ENCODE measurements around the gene ZCCHC9. TPM values are rescaled to one million over a fixed set of nuclear protein-coding genes. Genes with fewer than 3 reads are reported as not detected.

ZCCHC9 gene
- total and polyA plus RNA-seq, 2 donors (not counting 1 experiment from before 2014, with no cell fraction given), result 8.8 to 23.0 TPM

GRCh38 chr5:81313686-81314085 lies 12.3 kb downstream of the ZCCHC9 start:
- ChIA-PET POLR2A (no interaction called here), CTCF (no interaction called here)
- Histone ChIP-seq H3K4me1 (ENCODE audit: control insufficient read depth in 2 of 2, insufficient read depth in 2 of 2, low read length in 2 of 2) (no peaks in the 10 kb centered on the region), H3K27ac (ENCODE audit: low read length in 2 of 2) (no peak overlapping the region), H2AFZ (ENCODE audit: insufficient read depth, low read depth, low read length, poor library complexity, severe bottlenecking) (no peak overlapping the region), H4K20me1 (ENCODE audit: control insufficient read depth, insufficient read depth, low read length, poor library complexity, severe bottlenecking) (no peaks in the 10 kb centered on the region), H3K4me3 (ENCODE audit: control extremely low read depth in 1 of 5, extremely low read depth in 1 of 5, insufficient read depth in 1 of 5, low read depth in 2 of 5, low read length in 4 of 5) (no peak overlapping the region), H3K79me2 (ENCODE audit: control insufficient read depth, insufficient read depth, low read length) (no peaks in the 10 kb centered on the region), H3K9me3 (ENCODE audit: control extremely low read depth in 1 of 3, control insufficient read depth in 2 of 3, insufficient read depth in 1 of 3, low read length in 2 of 3) (no peaks in the 10 kb centered on the region), H3K27me3 (replicated peaks in 1 of 4; ENCODE audit: control extremely low read depth in 1 of 4, control insufficient read depth in 3 of 4, insufficient read depth in 4 of 4, low read length in 3 of 4) (no peaks in the 10 kb centered on the region), H3K9ac (ENCODE audit: low read length) (no peak overlapping the region), H3K4me2 (replicated peaks; ENCODE audit: low read depth, low read length, poor library complexity, severe bottlenecking) (no peak overlapping the region), H3K36me3 (replicated peaks in 1 of 2; ENCODE audit: control extremely low read depth in 1 of 2, control insufficient read depth in 1 of 2, extremely low read depth in 1 of 2, insufficient read depth in 2 of 2, low read length in 1 of 2) (peaks cover 9 to 14% of the 10 kb centered on the region in 2 experiments)
- intact Hi-C loops (cut with micrococcal nuclease), result no loop called here
- TF ChIP-seq, protein P1, sequence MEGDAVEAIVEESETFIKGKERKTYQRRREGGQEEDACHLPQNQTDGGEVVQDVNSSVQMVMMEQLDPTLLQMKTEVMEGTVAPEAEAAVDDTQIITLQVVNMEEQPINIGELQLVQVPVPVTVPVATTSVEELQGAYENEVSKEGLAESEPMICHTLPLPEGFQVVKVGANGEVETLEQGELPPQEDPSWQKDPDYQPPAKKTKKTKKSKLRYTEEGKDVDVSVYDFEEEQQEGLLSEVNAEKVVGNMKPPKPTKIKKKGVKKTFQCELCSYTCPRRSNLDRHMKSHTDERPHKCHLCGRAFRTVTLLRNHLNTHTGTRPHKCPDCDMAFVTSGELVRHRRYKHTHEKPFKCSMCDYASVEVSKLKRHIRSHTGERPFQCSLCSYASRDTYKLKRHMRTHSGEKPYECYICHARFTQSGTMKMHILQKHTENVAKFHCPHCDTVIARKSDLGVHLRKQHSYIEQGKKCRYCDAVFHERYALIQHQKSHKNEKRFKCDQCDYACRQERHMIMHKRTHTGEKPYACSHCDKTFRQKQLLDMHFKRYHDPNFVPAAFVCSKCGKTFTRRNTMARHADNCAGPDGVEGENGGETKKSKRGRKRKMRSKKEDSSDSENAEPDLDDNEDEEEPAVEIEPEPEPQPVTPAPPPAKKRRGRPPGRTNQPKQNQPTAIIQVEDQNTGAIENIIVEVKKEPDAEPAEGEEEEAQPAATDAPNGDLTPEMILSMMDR (IDR thresholded peaks at IDR 0.05), result no peak
- TF ChIP-seq EZH2 (IDR thresholded peaks at IDR 0.05; ENCODE audit: borderline replicate concordance, insufficient read depth, low read depth, low read length, poor library complexity, severe bottlenecking), result no peak
- H3K4me3 Mint-ChIP-seq, result no peak overlapping the region
- no CpG with 5 or more reads among the region's 3 CpGs for WGBS (ENCODE audit: insufficient coverage)
- DNase-seq (no peak), ATAC-seq (ENCODE audit: low read depth) (no peak)
- H3K27me3 Mint-ChIP-seq, result no peaks in the 10 kb centered on the region
- peaks cover 2% of the 10 kb centered on the region for H3K4me1 Mint-ChIP-seq
- H3K27ac Mint-ChIP-seq, result no peak overlapping the region
- H3K9me3 Mint-ChIP-seq (ENCODE audit: insufficient read depth), result no peaks in the 10 kb centered on the region

DNA sequence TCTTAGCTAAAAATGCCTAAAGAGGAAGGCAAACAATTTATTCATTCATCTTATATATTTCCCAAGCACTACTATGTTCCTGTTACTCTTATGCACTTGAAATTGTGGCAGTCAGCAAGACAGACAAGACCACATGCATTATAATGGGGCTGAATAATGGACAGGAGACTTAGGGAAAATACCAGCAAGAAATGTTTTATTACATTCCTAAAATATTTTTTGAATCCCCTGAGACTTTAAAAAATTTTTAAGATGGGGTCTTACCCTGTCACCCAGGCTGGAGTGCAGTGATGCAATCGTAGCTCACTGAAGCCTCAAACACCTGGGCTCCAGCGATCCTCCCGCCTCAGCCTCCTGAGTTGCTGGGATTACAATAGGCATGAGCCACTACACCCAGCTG lies 13.2 kb downstream of the ZCCHC9 start:
- peaks cover 2% of the 10 kb centered on the region for H3K4me1 Mint-ChIP-seq
- intact Hi-C loops (cut with micrococcal nuclease), result no loop called here
- no peak overlapping the region for H3K27ac ChIP-seq (ENCODE audit: low read length in 2 of 2)
- H3K27me3 ChIP-seq (replicated peaks in 1 of 4; ENCODE audit: control extremely low read depth in 1 of 4, control insufficient read depth in 3 of 4, insufficient read depth in 4 of 4, low read length in 3 of 4), result no peaks in the 10 kb centered on the region
- no peak overlapping the region for H3K27ac Mint-ChIP-seq
- WGBS (ENCODE audit: insufficient coverage), result 90% methylated on average over 3 of the region's 3 CpGs
- H3K4me2 ChIP-seq (replicated peaks; ENCODE audit: low read depth, low read length, poor library complexity, severe bottlenecking), result no peak overlapping the region
- no peaks in the 10 kb centered on the region for H3K4me1 ChIP-seq (ENCODE audit: control insufficient read depth in 2 of 2, insufficient read depth in 2 of 2, low read length in 2 of 2)
- H3K79me2 ChIP-seq (ENCODE audit: control insufficient read depth, insufficient read depth, low read length), result no peaks in the 10 kb centered on the region
- no peaks in the 10 kb centered on the region for H3K9me3 ChIP-seq (ENCODE audit: control extremely low read depth in 1 of 3, control insufficient read depth in 2 of 3, insufficient read depth in 1 of 3, low read length in 2 of 3)
- ChIA-PET CTCF (interaction anchor here (1.1 kb wide), 1 partner anchor 15 kb away, joined by 5 read pairs; no protein-coding TSS in a partner anchor), POLR2A (no interaction called here)
- H3K9me3 Mint-ChIP-seq (ENCODE audit: insufficient read depth), result no peaks in the 10 kb centered on the region
- H3K9ac ChIP-seq (ENCODE audit: low read length), result no peak overlapping the region
- H3K4me3 ChIP-seq (ENCODE audit: control extremely low read depth in 1 of 5, extremely low read depth in 1 of 5, insufficient read depth in 1 of 5, low read depth in 2 of 5, low read length in 4 of 5), result no peak overlapping the region
- H3K27me3 Mint-ChIP-seq, result no peaks in the 10 kb centered on the region
- no peaks in the 10 kb centered on the region for H4K20me1 ChIP-seq (ENCODE audit: control insufficient read depth, insufficient read depth, low read length, poor library complexity, severe bottlenecking)
- peaks cover 9 to 10% of the 10 kb centered on the region in 2 experiments for H3K36me3 ChIP-seq (replicated peaks in 1 of 2; ENCODE audit: control extremely low read depth in 1 of 2, control insufficient read depth in 1 of 2, extremely low read depth in 1 of 2, insufficient read depth in 2 of 2, low read length in 1 of 2)
- no peak overlapping the region for H3K4me3 Mint-ChIP-seq
- H2AFZ ChIP-seq (ENCODE audit: insufficient read depth, low read depth, low read length, poor library complexity, severe bottlenecking), result no peak overlapping the region
- TF ChIP-seq, protein P1 (IDR thresholded peaks at IDR 0.05), result no peak
- no peak for TF ChIP-seq EZH2 (IDR thresholded peaks at IDR 0.05; ENCODE audit: borderline replicate concordance, insufficient read depth, low read depth, low read length, poor library complexity, severe bottlenecking)
- ATAC-seq (ENCODE audit: low read depth) (no peak), DNase-seq (no peak)

Measured in B cell (primary cell).